ENCODE results near the gene ZPLD1.

Gene ZPLD1

DNA sequence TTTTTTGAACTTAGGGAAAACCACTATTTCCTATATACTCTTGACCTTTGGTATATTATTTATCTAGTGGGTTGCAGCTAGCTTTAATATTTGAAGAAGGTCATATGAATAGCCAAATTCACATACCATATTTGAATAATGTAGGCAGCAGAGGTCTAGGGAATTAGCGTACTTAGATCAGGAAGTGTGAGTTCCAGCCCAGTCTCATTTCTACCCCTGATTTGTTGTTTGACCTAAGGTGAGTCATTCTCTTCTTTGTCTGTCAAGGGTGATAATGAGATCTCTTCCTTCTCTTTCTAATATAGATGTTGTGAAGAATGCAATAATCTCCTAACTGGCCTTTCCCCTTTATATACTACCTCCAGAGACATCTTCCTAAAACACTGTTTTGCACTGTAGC is 36.6 kb upstream of the ZPLD1 start:
- H3K4me1 ChIP-seq (ENCODE audit: insufficient read depth, poor library complexity, severe bottlenecking): peaks cover 30% of the 10 kb centered on the region
- H3K4me3 ChIP-seq (ENCODE audit: severe bottlenecking): no peak overlapping the region
- TF ChIP-seq CTCF (IDR thresholded peaks at IDR 0.05; ENCODE audit: poor library complexity, severe bottlenecking): no peak
- H3K36me3 ChIP-seq (ENCODE audit: low read depth): no peaks in the 10 kb centered on the region
- H3K9me3 ChIP-seq (ENCODE audit: severe bottlenecking): no peaks in the 10 kb centered on the region
- H3K27ac ChIP-seq (ENCODE audit: poor library complexity, severe bottlenecking): no peak overlapping the region
- ATAC-seq (ENCODE audit: low read depth): no peak
- DNase-seq (ENCODE audit: low spot score): no peak
- H3K27me3 ChIP-seq (ENCODE audit: insufficient read depth, poor library complexity, severe bottlenecking): no peaks in the 10 kb centered on the region

GRCh38 chr3:102398666-102399065 is 36.1 kb upstream of the ZPLD1 start:
- Histone ChIP-seq H3K27me3 (ENCODE audit: insufficient read depth, poor library complexity, severe bottlenecking) (no peaks in the 10 kb centered on the region), H3K36me3 (ENCODE audit: low read depth) (no peaks in the 10 kb centered on the region), H3K9me3 (ENCODE audit: severe bottlenecking) (no peaks in the 10 kb centered on the region), H3K4me1 (ENCODE audit: insufficient read depth, poor library complexity, severe bottlenecking) (peaks cover 30% of the 10 kb centered on the region), H3K27ac (ENCODE audit: poor library complexity, severe bottlenecking) (peak overlapping the region; percentile 92), H3K4me3 (ENCODE audit: severe bottlenecking) (no peak overlapping the region)
- TF ChIP-seq CTCF (IDR thresholded peaks at IDR 0.05; ENCODE audit: poor library complexity, severe bottlenecking): no peak
- DNase-seq (ENCODE audit: low spot score) (no peak), ATAC-seq (ENCODE audit: low read depth) (no peak)

DNA sequence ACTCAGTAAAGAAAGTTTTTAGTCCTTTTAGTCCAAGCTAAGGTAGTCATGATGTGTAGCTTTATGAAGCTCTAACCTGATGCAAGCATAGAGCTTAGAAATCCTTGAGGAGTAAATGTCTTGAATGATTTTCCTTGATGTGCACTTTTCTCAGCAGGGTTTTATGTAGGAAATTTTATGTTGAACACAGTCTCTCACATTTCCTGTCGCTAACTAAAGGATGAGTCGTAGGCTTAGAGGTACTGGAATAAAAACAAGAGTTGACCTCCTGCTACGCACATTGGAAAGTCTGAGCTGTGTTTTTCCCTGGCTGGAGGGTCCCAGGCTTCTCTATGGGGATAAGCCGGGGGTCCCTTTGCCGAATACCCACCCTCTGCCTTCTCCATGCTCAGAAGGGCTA is 34.7 kb upstream of the ZPLD1 start:
- no peak for DNase-seq (ENCODE audit: low spot score)

DNA sequence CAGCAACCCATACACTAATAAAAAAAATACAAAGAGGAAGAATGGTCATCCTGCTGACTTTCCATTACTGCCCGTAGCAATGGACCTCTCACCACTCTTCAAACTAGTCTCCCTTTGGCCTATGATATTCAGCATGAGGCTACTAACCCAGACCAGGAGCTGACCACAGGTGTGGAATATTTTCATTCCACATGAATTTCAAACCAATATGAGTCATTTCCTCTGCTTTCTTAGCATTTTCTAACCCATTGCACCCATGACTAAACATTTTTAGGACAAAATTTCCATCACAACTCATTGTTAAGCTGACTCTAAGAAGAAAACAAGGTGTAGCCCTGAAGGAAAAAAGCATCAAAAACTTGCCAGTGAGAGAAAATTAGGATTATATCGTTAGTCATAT is 34.0 kb upstream of the ZPLD1 start:
- Histone ChIP-seq H3K9me3 (ENCODE audit: severe bottlenecking) (no peaks in the 10 kb centered on the region), H3K36me3 (ENCODE audit: low read depth) (no peaks in the 10 kb centered on the region), H3K4me3 (ENCODE audit: severe bottlenecking) (no peak overlapping the region), H3K27me3 (ENCODE audit: insufficient read depth, poor library complexity, severe bottlenecking) (no peaks in the 10 kb centered on the region), H3K27ac (ENCODE audit: poor library complexity, severe bottlenecking) (peak overlapping the region; percentile 92), H3K4me1 (ENCODE audit: insufficient read depth, poor library complexity, severe bottlenecking) (peaks cover 25% of the 10 kb centered on the region)
- DNase-seq (ENCODE audit: low spot score) (no peak), ATAC-seq (ENCODE audit: low read depth) (peak; percentile 93)
- TF ChIP-seq CTCF (IDR thresholded peaks at IDR 0.05; ENCODE audit: poor library complexity, severe bottlenecking): no peak

More for the DNA sequence above, 34.7 kb upstream of the ZPLD1 start:
- H3K36me3 ChIP-seq (ENCODE audit: low read depth): no peaks in the 10 kb centered on the region
- no peak overlapping the region for H3K4me3 ChIP-seq (ENCODE audit: severe bottlenecking)
- H3K9me3 ChIP-seq (ENCODE audit: severe bottlenecking): no peaks in the 10 kb centered on the region
- no peaks in the 10 kb centered on the region for H3K27me3 ChIP-seq (ENCODE audit: insufficient read depth, poor library complexity, severe bottlenecking)
- peaks cover 25% of the 10 kb centered on the region for H3K4me1 ChIP-seq (ENCODE audit: insufficient read depth, poor library complexity, severe bottlenecking)
- no peak for TF ChIP-seq CTCF (IDR thresholded peaks at IDR 0.05; ENCODE audit: poor library complexity, severe bottlenecking)
- ATAC-seq (ENCODE audit: low read depth): peak; percentile 28; the same call in 2 of the 3 replicates
- peak overlapping the region; percentile 92 for H3K27ac ChIP-seq (ENCODE audit: poor library complexity, severe bottlenecking)

GRCh38 chr3:102410616-102411015 is 24.2 kb upstream of the ZPLD1 start:
- no peak for ATAC-seq (ENCODE audit: low read depth)
- H3K4me3 ChIP-seq (ENCODE audit: severe bottlenecking): no peak overlapping the region
- H3K4me1 ChIP-seq (ENCODE audit: insufficient read depth, poor library complexity, severe bottlenecking): no peaks in the 10 kb centered on the region
- no peaks in the 10 kb centered on the region for H3K36me3 ChIP-seq (ENCODE audit: low read depth)
- no peak for DNase-seq (ENCODE audit: low spot score)
- H3K9me3 ChIP-seq (ENCODE audit: severe bottlenecking): no peaks in the 10 kb centered on the region
- no peak for TF ChIP-seq CTCF (IDR thresholded peaks at IDR 0.05; ENCODE audit: poor library complexity, severe bottlenecking)
- no peaks in the 10 kb centered on the region for H3K27me3 ChIP-seq (ENCODE audit: insufficient read depth, poor library complexity, severe bottlenecking)
- H3K27ac ChIP-seq (ENCODE audit: poor library complexity, severe bottlenecking): no peak overlapping the region

Data from RWPE2 (cell line).